GM20431 (cell line): ENCODE results near the gene CAMK2A.
"Not testable (repeated sequence)": the region's sequence is repeated elsewhere in the genome, so short reads cannot be mapped to it uniquely, and the experiment has no call there.

ENCODE experiments used
- in situ Hi-C: fragments of 300-500 bp; cut with MseI, MboI; formaldehyde crosslinking; loops from one replicate; pipeline ENCODE4 v1.15.0; 2020; ENCODE audit warnings: low sequenced_read_pairs; ENCODE audit not compliant: unreplicated experiment

CAMK2A gene

DNA sequence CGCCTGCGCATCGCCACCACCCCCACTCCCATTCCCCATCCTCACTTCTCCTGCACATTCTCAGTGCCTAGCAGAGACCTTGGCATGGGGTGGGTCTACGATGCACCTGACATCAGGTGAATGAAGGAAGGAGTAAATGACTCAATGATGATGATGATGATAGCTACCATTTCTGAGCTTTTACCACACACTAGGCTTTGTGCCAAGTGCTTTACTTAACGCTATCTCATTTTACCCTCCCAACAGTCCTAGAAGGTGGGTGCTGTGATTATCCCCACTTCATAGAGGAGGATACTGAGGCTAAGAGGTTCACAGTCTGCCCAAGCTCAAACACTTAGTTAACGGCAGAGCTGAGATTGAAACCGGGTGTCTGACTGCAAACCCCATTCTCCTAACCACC is 27.1 kb downstream of the CAMK2A start:
- in situ Hi-C loops, result no loop called here

DNA sequence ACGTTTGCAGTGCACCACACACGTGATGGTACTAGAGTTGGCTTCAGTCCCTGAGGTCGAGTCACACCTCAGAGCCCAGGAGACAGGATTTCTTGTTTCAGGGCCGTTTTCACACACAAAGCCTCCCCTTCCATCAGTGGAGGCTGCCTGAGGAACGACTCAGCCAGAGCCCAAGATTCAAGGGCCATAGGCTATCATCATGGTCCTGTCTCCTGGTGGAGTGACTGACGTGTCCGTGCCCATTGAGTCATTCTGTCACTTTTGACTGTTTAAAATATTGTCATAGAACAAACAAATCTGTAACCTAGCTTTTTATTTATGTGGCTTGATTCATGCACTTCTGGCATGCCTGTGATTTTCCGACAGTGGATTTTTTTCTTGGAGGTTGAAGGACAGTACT is 28.3 kb downstream of the CAMK2A start:
- in situ Hi-C loops, result no loop called here

DNA sequence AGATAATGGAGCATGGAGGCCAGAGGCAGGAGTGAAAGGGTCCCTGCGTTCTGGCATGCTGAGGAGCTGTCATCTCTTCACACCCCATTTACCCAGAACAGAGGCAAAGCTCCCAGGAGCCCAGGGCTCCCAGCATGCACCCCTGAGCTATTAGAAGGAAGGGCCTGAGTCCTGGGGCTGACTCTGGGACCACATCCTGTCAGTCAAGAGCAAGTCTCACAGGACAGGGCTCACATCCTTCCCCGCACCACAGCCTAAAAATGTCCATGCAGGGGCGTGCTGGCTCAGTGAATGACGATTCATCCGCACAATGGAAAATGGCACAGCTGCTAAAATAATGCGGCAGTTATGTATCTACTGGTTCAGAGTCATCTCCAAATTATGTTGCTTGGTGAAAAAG is 31.4 kb downstream of the CAMK2A start:
- in situ Hi-C loops, result no loop called here

DNA sequence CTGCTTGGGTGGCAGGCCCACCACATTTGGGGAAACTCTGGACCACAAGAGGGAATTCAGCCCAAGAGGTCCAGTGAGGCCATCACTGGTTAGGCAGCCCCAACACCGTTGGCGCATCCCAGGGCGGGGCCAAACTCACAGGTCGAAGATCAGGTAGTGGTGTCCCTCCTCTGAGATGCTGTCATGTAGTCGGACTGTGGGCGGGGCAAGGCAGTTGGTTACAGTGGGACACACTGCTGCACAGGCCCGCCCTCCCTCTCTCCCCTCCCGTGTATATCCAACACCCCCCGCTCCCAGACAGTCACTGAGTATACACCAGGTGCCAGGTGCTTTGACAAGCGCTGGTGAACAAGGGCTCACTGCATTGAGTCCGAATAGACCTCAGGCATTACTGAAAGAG is 32.1 kb downstream of the CAMK2A start:
- in situ Hi-C loops, result no loop called here

DNA sequence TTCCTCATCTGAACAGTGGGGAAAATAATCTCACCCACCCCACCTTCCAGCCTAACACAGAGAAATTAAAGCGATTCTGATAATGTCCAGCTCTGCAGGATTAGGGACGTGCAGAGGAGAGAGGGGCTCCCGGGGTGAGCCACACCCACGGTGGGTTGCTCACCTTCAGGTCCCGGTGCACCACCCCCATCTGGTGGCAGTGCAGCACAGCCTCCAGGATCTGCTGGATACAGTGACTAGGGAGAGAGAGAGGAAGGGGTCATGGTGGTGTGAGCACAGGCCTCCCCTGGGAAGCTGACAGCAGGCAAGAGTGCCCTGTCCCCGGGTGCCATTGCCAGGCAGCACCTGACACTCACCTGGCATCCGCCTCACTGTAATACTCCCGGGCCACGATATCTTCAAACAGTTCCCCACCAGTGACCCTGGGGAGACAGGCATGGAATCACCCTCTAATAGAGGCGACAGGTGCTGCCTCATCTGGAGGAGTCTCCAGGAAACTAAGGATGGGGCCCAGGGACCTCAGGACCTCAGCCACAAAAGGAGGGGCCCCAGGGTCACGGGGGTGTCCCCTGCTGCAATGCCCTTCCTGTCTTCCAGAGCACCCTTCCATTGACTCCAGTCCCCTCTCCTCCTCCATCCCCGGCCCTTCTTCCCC is 33.0 kb downstream of the CAMK2A start:
- in situ Hi-C loops, result no loop called here

DNA sequence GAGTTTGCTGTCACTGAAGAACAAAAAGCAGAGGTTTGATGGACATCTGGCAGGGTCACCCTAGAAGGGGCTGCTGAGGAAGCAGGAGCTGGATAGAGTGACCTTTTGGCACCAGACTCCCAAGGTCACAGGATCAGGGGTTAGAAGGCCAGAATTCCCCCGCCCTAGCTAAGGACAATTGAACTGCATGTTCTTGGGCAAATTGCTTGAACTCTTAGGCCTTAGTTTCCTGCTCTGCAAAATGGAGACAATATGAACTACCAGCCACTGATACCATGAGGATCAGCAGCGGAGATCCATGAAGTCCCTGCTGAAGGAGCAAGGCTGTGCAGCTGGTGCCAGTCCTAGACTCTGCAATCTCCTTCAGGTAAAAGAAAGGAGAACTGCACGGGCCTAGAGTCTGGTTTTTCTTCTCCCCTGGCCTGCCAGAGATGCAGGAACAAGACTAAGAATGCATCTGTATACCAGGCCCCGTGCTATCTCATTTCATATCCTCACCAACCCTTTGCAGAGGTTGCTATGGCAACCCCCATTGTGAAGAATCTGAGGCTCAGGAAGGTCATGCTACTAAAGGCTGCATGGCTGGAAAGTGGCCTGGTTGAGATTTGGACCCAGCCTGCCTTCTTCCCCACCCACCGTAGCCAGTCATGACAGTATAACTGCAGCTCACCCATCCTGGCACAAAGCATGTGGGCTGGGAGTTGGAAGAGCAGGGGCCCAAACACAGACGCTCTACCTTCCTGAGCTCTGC is 33.7 kb downstream of the CAMK2A start:
- in situ Hi-C loops, result no loop called here

DNA sequence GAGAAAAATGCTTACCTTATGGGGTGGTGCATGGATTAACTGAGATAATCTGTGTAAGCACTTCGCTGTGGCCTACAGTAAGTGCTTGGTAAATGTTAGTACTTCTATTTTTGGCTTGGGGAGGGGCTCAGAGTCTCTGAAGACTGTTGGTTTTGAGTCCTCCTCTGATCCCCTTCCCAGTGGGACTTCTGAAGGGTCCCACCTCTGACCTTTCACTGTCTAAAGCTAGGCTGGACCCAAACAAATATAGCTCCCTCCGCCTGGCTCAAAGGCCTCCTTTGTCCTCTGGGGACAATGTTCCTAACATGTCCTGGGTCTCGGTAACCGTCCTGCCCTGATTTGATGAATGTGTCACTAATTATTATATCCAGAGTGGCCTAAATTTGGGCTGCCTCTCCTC is 34.8 kb downstream of the CAMK2A start:
- in situ Hi-C loops, result no loop called here

DNA sequence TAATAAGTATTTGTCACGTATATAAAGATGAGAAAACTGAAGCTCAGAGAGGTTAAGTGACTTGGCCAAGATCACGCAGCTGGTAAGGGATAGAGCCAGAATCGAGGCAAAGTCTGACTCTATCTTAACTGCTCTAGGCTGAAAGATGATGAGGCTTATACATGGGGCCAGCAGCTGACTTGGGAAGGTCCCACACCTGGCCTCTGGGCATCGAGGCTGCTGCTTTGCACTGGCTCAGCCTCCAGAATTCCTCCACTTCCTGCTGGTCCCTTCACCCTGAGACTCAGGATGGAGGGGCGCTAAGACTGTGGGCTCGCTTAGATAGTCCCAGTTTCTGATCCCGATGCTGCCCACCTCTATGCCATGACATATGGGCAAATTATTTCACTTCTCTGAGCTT is 35.2 kb downstream of the CAMK2A start:
- in situ Hi-C loops, result no loop called here

DNA sequence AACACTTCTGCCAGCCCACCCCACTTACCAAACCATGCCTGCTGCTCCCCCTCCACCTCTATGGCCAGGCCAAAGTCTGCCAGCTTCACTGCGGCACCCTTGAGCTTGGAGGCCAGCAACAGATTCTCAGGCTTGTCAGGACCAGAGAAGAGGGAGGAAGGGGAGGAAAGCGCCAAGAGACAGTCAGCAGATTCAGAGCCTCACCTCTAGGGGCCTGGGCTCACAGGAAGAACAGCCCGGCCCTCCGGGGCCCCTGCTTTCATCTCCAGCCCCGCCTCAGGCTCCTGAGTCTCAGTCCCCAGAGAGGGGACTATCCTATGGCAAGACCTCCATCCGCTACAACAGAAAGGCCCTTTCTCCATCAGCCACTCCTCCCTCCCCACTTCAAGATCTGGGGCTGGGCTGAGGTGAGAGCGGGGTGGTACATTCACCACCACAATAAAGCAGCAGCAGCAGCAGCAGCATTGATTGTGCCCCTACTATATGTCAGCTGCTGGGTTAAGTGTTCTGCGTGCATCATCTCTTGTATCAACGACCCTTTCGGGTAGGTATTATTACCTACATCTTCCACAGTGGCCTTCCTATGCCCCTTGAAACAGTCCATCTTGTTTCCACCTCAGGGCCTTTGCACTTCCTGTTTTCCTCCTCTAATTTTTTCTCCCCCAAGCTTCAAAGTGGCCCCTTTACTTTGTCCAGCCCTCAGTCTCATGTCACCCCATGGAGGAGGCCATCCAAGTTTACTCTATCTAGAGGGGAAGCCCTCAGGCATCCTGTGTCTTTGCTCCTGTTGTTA is 36.0 kb downstream of the CAMK2A start:
- in situ Hi-C loops, result no loop called here

DNA sequence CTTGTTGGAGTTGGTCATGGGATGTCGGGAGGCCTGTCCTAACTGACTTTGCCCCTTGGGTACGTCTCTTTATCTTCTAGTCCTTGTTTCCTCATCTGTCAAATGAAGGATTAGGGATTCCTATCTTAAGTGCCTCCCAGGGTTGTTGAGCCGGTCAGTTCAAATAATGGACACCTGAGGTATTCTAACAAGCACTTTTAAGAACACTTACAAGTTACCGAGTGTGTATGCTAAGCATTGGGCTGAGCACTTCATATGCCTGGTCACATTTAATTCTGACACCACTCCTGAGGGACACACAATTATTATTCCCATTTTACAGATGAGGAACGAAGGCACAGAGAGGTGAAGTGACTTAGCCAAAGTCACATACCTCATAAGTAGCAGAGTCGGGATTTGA is 37.1 kb downstream of the CAMK2A start:
- in situ Hi-C loops, result no loop called here

DNA sequence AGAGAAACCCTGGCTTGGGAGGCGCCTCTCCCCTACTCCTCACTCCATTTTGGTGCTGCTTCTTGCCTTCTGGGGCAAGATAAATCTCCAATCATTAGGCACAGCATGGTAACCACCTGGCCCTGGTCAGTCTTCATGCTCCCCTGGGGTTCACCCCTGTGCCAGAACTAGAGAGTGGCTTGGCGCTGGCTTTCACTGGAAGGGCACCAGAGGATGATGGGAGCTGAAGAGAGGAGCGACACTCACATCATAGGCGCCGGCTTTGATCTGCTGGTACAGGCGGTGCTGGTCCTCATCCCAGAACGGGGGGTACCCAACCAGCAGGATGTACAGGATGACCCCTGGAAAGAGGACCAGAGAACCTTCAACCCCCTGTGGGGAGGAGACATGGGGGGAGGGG is 38.1 kb downstream of the CAMK2A start:
- in situ Hi-C loops, result no loop called here

DNA sequence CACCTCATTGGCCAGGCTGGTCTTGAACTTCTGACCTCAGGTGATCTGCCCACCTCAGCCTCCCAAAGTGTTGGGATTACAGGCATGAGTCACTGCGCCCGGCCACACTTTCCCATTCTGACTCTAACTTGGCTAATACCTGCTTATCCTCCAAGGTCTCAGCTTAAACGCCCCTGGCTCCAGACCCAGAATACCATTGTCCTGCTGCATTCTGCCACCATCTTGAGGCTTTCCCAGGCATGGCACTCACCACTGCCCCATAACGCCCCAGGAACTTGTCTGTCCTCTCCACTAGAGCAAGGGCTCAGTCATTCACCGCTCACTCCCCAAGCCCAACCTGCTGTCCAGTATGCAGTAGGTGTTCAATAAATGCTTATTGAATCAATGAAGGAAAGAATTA is 39.8 kb downstream of the CAMK2A start:
- in situ Hi-C loops, result no loop called here

DNA sequence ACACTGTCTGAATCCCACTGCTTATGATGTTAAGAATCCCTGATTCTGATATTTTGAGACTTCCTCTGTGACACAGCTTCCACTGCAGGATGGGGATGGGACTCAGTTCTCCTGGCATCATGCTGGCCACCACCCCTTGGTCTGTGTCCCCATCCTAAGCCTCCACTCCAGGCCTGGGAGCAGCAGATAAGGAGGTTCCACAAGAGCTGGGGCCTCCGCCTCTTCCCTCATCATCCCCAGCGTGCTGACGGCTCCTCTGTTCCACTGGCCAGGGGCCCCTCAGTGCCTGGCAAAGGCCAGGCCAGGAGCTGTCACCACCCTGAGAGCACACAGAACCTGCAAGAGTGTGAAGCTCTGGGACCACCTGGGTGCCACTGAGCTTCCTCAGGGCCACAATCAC is 40.6 kb downstream of the CAMK2A start:
- in situ Hi-C loops, result no loop called here

DNA sequence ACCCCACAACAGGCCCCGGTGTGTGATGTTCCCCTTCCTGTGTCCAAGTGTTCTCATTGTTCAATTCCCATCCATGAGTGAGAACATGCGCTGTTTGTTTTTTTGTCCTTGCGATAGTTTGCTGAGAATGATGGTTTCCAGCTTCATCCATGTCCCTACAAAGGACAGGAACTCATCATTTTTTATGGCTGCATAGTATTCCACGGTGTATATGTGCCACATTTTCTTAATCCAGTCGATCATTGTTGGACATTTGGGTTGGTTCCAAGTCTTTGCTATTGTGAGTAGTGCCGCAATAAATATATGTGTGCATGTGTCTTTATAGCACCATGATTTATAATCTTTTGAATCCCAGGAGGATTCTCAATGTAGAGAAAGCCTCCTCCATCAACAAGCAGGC is 41.1 kb downstream of the CAMK2A start:
- in situ Hi-C loops, result not testable (repeated sequence)

DNA sequence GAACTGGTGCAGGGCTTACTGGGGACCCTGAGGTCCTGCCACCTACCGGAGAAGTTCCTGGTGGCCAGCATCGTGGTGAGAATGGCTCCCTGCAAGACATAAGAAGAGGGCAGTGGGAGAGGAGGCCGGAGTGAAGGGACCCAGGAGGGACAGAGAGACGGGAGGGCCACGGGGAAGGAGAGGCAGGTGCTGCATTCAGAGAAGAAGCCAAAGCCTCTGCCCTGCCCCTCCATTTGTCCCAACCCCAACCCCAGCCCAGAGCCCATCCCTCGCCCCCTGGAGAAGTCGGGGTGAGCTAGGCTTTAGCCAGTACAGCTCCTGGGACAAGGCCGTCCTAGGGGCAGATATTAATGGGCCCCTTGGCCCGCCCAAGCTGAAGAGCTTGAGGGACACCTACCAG is 41.8 kb downstream of the CAMK2A start:
- in situ Hi-C loops, result no loop called here

DNA sequence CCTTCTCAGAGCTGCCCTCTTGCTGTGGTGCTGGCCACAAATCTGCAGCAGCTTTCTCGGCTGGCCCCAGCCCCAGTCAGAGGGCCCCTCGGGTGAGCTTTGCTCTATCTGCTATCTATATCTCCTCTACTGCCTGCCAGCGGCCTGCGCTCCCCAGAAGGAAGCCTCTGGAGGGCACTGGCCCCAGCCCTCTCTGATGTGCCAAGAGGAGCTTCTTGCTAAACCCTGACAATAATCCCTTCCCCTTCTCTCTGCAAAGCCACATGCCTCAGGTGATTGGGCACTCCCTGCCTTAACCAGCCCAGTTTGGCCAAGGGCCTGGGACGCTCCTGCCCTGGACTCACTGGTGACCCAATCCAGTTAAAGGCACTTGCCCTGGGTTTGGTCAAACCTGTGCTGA is 42.7 kb downstream of the CAMK2A start:
- in situ Hi-C loops, result no loop called here

DNA sequence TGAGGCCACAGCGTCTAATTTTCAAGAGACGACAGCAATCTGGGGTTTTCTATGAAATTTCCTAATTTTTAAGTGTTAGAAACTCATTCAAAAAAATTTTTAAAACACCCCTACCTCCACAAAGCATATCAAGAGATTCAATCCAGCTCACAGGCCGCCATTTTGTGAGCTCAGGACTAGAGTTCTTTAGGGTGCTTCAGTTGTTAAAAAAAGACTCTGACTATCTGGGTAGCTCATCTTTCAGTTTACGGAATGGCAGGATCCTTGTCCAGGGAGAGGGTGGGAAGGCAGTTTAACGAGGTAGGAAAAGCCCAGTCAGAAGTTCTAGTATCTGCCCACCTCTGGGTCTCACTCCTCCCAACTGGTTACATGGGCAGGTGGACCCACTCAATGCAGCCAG is 43.1 kb downstream of the CAMK2A start:
- in situ Hi-C loops, result no loop called here

DNA sequence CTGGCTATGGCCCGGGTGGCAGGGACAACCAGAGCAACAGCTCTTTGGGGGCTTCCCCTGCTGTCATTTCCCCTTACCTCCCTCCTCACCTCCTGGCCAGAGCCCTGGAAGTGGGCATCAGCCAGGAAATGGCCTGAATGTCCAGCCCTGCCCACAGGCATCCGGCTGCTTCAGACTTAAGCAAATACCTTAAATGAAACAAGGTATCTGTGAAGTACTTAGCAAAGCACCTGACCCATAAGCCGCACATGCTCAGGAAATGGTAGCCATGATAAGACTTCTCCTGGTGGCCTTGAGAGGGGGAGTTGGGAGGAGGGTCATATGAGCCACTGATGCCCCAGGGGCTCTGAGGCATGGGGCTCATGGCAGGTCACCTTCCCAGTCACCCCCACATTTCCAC is 43.8 kb downstream of the CAMK2A start:
- in situ Hi-C loops, result no loop called here

DNA sequence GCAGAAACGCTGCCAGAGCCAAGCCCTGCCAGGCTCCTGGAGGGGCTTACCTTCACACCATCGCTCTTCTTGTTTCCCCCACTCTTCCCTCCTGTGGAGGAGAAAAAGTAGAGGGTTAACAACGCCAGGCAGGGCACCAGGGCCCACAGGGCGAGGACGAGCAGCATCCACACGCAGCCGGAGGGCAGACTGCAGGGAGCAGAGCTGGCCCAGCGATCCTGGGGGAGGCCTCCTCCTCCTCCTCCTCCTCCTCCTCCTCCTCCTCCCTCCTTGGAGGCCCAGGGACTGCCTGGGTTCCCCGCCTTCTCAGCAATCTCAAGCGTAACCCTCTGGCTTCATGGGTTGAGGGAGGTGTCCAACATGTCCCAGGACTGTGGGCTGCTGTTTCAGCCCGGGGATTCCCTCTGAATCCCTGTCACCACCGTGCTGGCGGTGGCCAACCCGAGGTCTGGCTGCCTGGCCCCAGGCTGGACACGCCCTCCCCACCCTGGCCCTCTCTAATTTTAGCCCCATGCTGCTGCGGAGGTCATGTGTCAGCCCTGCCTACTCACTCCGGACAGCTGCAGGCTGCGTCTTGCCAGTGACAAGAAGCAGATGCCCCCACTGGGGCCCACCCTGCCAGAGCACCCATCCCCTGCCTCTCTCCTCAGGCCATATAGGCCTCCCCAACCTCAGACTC is 44.3 kb downstream of the CAMK2A start:
- in situ Hi-C loops, result no loop called here

DNA sequence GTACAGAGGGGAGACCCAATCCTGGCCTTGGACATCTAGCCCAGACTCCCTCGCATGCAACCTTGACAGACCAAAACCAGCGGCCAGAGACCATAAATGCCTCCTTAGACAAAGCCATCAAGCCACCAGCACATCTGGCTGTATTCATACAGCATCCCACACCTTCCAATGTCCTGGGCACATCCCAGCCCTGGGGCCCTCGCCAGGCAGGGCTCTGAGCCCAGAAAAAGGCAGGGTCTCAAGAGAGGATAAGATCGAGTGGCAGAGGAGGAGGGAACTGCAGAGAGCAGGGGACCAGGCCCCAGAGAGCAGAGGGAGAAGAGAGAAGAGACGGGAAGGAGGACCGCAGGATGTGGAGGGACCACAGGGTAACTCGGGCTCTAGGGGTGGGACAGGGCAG is 45.4 kb downstream of the CAMK2A start:
- in situ Hi-C loops, result no loop called here

DNA sequence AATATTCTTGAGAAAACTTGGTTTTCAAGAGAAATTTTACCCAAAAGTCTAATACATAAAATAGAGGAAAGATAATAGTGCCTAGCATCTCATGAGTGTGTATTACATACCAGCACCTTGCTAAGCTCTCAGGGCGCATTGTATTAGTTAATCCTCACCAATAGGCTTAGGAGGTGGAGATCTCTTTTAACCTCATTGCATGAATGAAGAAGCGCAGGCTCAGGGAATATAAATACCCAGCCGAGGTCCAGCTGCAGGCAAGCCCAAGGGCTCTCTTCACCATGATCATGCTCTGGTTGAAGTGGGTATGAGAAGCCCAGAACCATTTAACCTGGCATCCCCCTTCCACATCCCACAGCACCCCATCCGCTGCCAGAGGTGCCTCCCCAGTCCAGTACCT is 46.0 kb downstream of the CAMK2A start:
- in situ Hi-C loops, result no loop called here
